CMK (cell line): ENCODE results near the gene NOX5.
"Not testable (repeated sequence)": the region's sequence is repeated elsewhere in the genome, so short reads cannot be mapped to it uniquely, and the experiment has no call there.

Source experiments
- DNase-seq: peaks from one replicate; pipeline ENCODE4 v3.0.0-alpha.2; 2010; ENCODE audit warnings: low read depth

The NOX5 gene, protein sequence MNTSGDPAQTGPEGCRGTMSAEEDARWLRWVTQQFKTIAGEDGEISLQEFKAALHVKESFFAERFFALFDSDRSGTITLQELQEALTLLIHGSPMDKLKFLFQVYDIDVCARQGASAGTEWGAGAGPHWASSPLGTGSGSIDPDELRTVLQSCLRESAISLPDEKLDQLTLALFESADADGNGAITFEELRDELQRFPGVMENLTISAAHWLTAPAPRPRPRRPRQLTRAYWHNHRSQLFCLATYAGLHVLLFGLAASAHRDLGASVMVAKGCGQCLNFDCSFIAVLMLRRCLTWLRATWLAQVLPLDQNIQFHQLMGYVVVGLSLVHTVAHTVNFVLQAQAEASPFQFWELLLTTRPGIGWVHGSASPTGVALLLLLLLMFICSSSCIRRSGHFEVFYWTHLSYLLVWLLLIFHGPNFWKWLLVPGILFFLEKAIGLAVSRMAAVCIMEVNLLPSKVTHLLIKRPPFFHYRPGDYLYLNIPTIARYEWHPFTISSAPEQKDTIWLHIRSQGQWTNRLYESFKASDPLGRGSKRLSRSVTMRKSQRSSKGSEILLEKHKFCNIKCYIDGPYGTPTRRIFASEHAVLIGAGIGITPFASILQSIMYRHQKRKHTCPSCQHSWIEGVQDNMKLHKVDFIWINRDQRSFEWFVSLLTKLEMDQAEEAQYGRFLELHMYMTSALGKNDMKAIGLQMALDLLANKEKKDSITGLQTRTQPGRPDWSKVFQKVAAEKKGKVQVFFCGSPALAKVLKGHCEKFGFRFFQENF

DNA sequence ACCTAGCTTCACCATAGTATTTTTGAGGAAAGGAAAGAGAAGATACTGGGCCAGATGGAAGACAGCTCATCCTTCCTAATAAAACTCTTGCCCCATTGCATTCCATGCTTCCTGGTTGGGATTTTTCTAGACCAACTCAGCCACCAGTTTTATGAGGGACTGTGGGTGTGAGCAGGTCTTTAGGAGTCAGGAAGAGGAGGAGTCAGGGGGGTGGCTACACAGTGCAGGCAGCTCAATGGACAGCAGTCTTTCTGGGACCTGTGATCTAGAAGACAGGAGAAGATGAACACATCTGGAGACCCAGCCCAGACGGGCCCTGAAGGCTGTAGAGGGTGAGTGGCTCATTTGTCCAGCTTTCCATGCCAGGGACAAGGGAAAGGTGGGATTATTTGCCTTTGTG, at the start of gene NOX5:
TSS of gene NOX5 (plus strand) at position 242 of the 400 bp plus-strand sequence. CDS start at position 283, 41 bp downstream.
- no peak for DNase-seq

DNA sequence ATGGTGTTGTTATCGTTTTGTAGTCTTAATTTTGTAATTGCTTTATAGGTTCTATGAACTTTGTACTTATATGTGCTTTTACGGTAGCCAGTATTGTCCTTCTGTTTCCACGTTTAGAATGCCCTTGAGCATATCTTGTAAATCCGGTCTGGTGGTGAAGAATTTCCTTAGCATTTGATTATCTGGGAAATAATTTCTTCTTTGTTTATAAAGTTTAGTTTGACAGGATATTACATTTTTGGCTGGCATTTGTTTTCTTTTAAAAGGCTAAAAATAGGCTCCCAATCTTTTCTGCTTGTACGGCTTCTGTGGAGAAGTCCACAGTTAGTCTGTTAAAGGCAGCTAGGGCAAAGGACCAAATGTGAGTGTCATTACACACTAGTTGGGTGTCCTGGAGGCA, 47.5 kb upstream of the NOX5 start:
- no peak for DNase-seq

DNA sequence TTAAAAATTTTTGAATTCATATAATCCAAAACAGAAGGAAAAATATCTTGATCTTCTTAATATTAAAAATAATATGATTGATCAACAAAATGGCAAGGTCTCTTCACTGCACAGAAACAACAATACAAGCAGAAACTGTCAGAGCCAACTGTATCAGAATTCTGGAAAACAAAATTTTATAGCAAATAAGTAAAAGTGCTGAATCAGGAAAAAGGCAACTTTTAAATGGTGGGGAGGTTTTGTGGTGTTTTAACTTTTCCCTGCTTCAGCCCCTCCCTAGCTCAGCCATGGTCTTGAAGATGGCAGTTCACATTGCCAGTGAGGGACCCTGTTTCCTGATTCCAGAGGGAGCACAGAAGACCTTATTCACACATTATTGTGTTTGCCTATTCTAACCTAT, 46.5 kb upstream of the NOX5 start:
- DNase-seq = no peak

DNA sequence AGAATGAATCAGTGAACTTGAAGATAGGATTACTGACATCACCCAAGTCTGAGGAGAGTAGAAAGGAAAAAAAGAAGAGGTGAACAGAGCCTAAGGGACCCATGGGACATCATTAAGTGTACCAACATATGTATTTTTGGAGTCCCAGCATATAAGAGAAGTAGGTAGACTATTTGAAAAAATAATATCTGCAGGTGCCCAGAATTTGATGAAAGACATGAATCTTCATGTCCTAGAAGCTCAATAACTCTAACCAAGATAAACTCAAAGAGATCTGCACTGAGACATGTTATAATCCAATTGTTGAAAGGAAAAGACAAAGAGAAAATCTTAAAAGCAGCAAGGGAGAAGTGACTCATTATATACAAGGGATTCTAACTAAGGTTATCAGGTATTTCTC, 45.2 kb upstream of the NOX5 start:
- no peak for DNase-seq

DNA sequence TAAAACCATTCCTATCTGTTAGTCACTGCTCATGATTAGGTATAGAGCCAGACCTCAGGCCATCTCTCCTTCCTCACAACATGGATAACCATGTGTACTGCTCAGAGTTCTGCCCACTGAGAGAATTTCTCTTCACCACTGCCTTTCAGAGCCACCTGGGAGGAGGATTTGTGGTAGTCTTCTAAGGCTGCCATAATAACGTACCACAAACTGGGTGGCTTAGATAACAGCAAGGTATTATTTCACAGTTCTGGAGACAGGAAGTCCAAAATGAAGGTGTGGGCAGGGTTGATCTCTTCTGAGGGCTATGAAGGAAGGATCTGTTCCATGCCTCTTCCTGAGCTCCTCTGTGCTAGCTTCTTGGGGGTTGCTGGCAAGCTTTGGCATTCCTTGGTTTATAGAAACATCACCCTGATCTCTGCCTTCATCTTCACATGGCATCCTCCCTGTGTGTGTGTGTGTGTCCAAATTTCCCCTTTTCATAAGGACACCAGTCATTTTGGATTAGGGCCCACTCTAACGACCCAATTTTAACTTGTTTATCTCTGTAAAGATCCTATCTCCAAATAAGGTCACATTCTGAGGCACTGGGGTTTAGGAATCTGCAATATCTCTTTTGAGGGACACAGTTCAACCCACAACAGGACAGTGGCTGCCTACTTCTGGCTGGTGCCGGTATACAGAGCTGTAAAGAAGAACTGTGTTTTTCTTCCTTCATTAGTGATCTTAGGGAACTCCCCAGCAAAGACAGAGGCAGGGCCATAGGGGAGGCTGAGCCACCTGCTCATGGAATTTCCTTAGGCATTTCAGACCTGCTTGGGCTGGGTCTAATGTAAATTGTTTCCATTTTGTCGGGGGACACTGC, 42.1 kb upstream of the NOX5 start:
- DNase-seq = peak; percentile 34

DNA sequence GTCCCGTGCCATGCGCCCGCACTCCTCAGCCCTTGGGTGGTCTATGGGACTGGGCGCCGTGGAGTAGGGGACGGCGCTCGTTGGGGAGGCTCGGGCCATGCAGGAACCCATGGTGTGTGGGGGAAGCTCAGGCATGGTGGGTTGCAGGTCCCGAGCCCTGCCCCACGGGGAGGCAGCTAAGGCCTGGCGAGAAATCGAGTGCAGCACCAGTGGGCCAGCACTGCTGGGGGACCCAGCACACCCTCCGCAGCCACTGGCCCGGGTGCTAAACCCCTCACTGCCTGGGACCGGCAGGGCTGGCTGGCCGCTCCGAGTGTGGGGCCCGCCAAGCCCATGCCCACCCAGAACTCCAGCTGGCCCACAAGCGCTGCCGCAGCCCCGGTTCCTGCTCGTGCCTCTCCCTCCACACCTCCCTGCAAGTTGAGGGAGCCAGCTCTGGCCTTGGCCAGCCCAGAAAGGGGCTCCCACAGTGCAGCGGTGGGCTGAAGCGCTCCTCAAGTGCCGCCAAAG, 38.8 kb upstream of the NOX5 start:
- not testable (repeated sequence) for DNase-seq

DNA sequence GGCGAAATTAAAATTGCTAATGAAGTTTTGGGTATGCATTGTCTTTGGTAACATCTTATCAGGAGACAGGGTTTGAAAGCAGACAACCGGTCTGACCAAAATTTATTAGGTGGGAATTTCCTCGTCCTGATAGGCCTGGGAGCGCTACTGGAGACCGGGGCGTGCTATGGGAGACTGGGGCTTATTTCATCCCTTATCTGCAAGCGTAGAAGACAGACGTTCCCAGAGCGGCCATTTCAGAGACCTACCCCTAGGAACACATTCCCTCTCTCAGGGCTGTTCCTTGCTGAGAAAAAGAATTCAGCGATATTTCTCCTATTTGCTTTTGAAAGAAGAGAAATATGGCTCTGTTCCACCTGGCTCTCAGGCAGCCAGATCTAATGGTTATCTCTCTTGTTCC, 37.1 kb upstream of the NOX5 start:
- DNase-seq = not testable (repeated sequence)

DNA sequence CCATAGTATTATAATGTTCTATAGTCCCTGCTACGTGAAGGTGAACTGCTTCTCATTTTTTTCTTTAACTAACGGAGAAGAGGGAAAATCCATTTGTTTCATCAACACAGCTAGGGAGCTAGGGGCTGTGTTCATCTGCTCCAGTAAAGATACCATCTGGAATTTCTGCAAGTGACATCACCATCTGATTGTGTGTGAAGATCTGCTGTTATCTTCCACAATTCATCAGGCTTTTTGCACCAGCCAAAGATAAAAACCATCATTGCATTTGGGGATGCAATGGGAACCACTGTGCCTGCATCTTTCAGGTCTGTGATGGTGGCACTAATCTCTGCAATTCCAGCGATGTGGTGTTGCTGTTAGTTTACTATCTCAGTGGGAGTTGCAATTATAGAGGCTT, 35.5 kb upstream of the NOX5 start:
- no peak for DNase-seq

DNA sequence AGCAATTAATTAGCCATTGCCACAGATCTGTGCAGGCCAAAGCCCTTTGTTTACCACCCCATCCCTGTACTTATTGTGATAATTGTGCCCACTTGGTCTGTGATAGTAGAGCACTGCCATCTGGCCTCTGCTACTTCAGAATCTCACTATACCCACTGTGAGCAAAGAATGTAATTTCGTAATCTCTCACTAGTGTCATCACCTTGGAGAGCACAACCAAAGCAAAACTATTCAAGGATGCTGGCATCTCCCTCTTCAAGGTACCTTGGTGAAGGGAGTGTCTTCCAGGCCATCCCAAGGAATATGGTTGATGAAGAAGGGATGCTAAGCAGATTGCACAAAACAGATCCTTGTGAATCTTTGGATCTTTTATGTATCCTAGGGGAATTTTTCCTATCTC, 34.7 kb upstream of the NOX5 start:
- no peak for DNase-seq

DNA sequence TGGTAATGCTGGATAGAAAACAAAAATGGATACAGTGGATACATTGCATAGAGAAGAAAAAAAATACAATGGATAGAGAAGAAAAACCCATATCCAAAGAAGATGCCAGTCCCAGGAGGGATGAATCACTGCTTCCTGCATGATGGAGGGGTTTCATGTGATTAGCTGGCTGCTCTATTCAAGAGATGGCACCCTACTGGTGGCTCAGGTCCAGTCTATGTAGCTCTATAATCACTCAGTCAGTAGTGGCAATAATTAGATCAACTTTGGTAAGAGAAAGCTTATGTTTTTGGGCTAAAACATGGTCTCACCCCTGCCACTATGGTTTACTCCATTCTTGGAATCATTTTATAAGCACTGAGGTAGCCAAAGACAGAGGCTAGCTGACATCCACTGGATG, 33.7 kb upstream of the NOX5 start:
- DNase-seq = no peak

DNA sequence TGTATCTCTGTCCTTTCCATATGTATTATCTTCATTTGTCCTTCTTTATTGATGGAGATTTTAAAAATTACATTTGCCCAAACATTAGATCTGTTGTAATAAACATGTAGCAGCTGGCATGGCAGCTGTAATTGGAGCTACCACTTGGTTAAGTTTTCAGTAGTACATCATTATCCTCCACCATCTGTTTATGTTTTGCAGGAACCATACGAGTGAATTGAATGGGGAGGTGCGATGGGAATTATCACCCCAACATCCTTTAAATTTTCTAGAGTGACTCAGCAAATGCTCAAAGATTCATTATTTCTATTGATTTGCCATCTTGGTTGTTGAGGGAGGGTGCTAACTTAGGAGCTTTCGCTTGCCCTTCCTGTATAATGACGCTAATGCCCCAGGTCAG, 32.6 kb upstream of the NOX5 start:
- DNase-seq = no peak

DNA sequence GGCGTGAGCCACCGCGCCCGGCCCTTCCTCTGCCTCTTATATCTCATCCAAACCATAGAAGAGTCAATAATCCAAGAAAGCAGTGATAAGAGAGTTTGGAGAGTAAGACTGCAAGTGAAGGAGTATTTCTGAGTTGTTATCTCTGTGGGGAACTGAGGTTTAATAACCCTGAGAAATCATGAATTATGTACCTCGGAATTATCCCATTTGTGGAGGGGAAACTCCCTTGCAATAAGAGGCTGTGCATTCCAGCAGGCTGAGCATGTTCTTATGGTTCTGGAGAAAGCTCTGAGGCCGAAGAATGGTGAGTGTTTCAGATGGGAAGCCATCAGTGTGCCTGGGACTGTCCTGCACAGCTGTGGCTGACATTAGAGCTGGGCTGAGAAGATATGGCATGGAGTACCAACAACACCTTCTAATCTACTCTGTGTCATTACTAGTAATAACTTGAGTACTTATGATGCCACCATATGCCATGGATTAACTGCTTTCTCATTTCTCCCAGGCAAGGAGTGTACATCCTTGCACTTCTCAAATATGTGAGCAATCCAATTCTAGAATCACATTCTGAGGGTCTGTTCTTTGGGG, 31.4 kb upstream of the NOX5 start:
- no peak for DNase-seq

DNA sequence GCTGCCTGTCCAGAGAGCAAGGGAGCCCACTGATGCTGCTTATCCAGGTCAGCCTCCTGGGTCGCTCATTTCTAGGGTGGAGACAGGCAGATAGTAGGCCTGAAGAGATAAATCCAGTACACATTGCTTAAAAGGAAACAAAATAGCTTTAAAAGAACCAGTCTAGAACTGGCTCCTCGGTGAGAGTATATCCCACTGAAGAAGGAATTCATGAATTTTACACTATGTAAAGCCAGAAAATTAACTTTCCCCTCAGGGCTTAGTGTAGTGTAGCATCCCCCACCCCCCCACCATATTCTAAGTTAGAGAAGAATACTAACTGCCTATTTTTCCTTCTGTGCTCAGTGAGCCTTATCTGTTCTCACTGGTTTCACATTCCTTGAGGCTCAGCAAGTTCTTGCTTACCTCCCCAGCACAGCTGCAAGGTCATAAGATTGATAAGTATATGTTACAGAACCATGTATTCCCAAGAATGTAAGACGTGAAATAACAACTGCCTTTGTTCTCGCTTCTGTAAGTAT, 30.5 kb upstream of the NOX5 start:
- no peak for DNase-seq

DNA sequence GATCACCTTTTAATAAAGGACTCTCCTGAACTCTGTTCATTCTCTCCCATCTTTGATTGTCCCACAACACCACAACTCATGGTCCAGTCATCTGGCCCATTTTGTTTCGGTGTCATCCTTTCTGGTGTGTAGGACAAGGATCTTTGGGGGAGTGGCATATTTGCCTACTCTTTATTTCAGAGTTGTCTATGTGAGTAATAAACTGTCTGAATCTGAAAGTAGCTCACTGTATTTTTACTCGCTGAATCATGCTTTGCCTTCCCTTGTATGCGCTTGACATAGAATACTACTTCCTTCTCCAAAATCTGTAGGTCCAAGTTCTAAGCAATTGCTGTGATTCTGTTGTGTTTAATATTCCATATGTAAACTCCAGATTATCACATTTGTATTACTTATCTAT, 29.9 kb upstream of the NOX5 start:
- no peak for DNase-seq

DNA sequence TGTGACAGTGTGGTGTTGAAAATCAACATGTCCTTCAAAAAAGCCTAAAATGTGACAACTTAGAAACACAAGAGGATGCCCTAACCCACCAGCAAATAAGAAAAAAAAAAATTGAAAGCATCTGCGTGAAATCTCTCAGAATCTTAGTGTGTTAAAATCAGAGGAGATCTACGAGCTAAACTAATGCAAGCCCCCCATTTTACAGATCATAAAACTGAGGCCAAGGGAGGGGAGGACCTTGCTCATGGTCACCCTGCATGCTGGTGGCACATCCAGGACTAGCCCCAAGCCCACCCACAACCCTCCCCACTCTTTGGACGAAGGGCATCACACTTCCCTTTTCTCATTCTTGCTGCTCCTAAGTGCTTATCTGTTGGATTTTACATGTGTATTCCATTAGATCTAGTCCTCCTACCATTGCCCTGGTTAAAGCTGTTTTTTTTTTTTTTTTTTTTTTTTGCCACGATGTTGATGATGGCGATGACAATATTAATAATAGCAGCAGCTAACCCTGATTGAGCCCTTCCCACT, 29.1 kb upstream of the NOX5 start:
- no peak for DNase-seq

DNA sequence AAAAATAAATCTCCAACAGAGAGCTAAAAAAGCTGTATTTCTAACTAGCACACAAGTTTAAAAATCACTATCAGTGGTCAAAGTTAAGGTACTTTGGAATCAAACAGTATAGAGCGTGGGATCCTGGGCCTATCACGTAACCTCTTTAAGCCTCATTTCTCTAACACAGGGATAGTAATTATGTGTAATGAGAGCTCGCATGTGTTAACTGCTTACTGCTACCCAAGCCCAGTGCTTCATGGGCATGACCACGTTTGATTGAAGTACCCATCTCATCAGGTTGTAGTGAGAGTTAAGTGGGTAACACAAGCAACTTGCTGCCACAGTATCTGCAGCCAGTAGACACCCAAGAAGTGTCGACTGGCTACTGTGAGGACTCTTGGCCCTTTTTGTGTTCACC, 28.2 kb upstream of the NOX5 start:
- DNase-seq = no peak

DNA sequence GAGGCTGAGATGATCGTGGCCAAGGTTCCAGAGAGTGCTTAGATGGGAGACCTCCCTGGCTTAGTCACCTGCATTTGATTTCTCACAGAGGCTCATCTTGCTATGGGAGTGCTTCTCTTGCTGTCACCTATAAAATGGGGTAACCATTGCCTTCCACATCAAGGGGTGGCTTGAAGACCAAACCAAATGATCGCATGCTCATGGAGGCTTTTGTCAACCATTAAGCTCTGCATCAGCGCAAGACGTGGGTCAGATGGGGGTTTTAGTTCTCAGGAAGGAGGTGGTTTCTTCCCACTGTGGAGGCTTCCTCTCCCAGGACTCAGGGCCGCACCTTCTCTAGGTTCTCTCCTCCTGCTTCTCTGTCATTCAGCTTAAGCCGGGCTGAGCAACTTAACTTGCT, 27.4 kb upstream of the NOX5 start:
- DNase-seq = no peak

DNA sequence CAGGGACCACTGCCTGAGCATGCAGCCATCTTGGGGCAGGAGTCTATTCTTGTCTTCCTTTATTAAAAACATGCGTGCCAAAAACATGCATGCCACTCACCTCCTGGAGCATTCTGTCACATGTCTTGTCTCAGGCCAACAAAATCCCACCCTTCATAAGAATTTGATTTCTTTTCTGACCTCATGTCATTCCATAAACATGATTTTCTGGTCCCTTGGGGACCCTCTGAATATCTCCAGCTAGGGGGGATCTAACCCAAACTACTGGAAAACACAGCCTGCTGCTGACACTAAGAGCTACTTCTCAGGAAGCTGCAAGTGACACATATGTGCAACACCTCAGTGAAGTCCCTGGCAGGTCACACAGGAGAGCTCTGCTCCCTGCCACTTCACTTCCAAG, 26.8 kb upstream of the NOX5 start:
- DNase-seq = no peak

DNA sequence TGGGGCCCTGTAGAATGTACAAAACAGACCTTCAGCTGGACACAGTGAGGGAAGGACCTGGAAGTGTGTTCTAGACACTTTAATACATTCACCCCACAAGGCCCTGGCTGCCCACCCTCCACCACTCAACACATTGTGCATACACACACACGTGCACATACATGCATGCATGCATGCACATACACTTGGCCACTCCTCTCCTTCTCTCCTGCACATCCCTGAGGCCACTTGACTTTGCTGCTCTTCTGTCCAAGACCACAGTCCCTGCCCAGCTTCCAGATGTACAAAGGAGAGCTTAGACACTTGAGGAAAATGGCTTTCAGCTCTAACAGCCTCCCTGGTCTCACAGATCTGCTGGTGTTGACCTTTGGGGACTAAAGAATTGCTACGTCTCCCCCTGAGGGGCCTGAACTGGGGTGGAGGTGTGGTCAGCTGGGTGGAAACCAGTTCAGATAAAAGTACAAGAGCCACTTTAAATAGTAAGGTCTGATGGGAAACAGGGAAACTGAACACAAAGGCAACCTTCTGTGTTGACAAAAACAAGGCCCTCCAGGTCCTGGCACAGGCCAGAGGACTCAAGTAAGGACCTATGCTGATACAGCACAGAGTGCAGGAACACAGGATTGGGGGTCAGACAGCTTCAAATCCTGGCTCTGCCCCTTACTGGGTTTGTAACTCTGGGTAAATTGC, 24.8 kb upstream of the NOX5 start:
- DNase-seq = no peak

DNA sequence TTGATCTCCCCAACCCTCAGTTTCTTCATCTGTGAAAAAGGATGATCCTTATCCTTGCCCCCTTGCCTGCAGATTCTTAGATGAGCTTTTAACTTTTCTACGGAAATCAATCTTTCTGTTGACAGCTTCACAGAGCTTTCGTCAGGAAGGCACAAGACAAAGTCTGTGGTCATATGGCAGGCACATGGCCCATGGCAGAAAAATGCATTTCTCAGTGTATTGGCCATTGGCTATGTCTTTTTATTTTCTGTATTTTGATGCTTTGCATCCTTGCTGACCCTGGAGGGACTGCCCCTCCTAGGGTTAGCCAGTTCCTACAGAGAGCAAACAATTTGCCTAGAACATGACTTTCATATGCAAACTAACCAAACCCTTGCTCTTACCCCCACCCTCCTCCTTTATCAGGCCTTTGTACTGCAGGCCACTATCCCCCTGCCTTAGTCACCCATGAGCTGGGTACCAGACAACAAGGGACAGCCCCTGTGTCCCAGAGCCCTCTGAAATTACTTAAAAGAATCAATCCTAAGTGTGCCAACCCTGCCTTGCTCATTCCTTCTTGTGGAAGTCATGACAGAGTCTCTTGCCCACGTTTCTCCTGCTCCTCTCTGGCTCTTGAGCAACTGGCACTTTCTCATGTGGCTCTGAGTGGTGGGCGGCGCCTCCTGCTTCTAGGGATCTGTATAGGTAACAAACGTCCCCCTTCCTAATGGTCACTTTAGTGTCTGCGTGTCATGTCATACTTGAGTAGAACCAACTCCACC, 24.1 kb upstream of the NOX5 start:
- DNase-seq = no peak
